Neuronal stem cell (in vitro differentiated cells): ENCODE data around the gene RGS12.
A peak's percentile ranks its signal among the peaks of the same experiment; 100 is the strongest.

ENCODE experiments used
- DNase-seq: peaks from one replicate; pipeline ENCODE4 v3.0.0-alpha.2; 2013; ENCODE audit warnings: low spot score
- H2AFZ ChIP-seq: one replicate; pipeline ENCODE4 v1.6.1; 2013; ENCODE audit warnings: mild to moderate bottlenecking, low read length, inconsistent platforms
- H2AK5ac ChIP-seq: 2 replicates; pipeline ENCODE4 v1.6.1; 2013; ENCODE audit warnings: low read depth, mild to moderate bottlenecking, inconsistent platforms, low read length, moderate library complexity, mixed read lengths
- H2BK120ac ChIP-seq: 2 replicates; pipeline ENCODE4 v1.6.1; 2013; ENCODE audit warnings: low read depth, mild to moderate bottlenecking, inconsistent platforms, low read length, moderate library complexity, mixed read lengths
- H2BK12ac ChIP-seq: one replicate; pipeline ENCODE4 v1.6.1; 2013; ENCODE audit warnings: low read length, inconsistent platforms
- H2BK15ac ChIP-seq: 2 replicates; pipeline ENCODE4 v1.6.1; 2013; ENCODE audit warnings: mild to moderate bottlenecking, low read length, inconsistent platforms, mixed read lengths
- H2BK5ac ChIP-seq: one replicate; pipeline ENCODE4 v1.6.1; 2013; ENCODE audit warnings: inconsistent platforms, mild to moderate bottlenecking, low read length, moderate library complexity
- H3K14ac ChIP-seq: one replicate; pipeline ENCODE4 v1.6.1; 2013; ENCODE audit warnings: low read length, inconsistent platforms
- H3K18ac ChIP-seq: 2 replicates; pipeline ENCODE4 v1.6.1; 2013; ENCODE audit warnings: low read length, inconsistent platforms
- H3K23ac ChIP-seq: 2 replicates; pipeline ENCODE4 v1.6.1; 2013; ENCODE audit warnings: low read depth, mild to moderate bottlenecking, mixed read lengths, low read length, inconsistent platforms; ENCODE audit not compliant: poor library complexity
- H3K27ac ChIP-seq: replicated peaks from 3 replicates; pipeline ENCODE4 v1.5.1; 2013; ENCODE audit warnings: low read length, inconsistent platforms
- H3K27me3 ChIP-seq, 3 experiments: 2 replicates each; pipeline ENCODE4 v1.6.1; 2013; ENCODE audit warnings: low read length in 3 of 3, mild to moderate bottlenecking in 2 of 3, inconsistent platforms in 1 of 3, low read depth in 1 of 3, mixed read lengths in 1 of 3, moderate library complexity in 1 of 3; ENCODE audit not compliant: control insufficient read depth in 3 of 3, insufficient read depth in 3 of 3
- H3K36me3 ChIP-seq, 2 donors: replicated peaks in 1 of 2; 2 replicates each; pipeline ENCODE4 v1.6.1; 2013; ENCODE audit warnings: low read length in 2 of 2; ENCODE audit not compliant: control insufficient read depth in 2 of 2, insufficient read depth in 2 of 2
- H3K4ac ChIP-seq: 2 replicates; pipeline ENCODE4 v1.6.1; 2013; ENCODE audit warnings: inconsistent platforms, mild to moderate bottlenecking, low read length, moderate library complexity
- H3K4me1 ChIP-seq, 2 donors: 1 replicate in 1 of 2; 2 replicates in 1 of 2; pipeline ENCODE4 v1.6.1; 2013; ENCODE audit warnings: low read length in 2 of 2, low read depth in 1 of 2; ENCODE audit not compliant: control insufficient read depth in 2 of 2, insufficient read depth in 1 of 2
- H3K4me2 ChIP-seq: one replicate; pipeline ENCODE4 v1.6.1; 2013; ENCODE audit warnings: mild to moderate bottlenecking, low read length, inconsistent platforms; ENCODE audit not compliant: insufficient read depth, poor library complexity, severe bottlenecking
- H3K4me3 ChIP-seq, 2 donors: 2 replicates each; pipeline ENCODE4 v1.5.1; 2013; ENCODE audit warnings: low read length in 2 of 2, mild to moderate bottlenecking in 2 of 2, inconsistent platforms in 1 of 2, moderate library complexity in 1 of 2
- H3K79me1 ChIP-seq: one replicate; pipeline ENCODE4 v1.6.1; 2013; ENCODE audit warnings: low read depth, mild to moderate bottlenecking, inconsistent platforms, low read length, moderate library complexity
- H3K9ac ChIP-seq: one replicate; pipeline ENCODE4 v1.6.1; 2013; ENCODE audit warnings: mild to moderate bottlenecking, low read depth, low read length, inconsistent platforms; ENCODE audit not compliant: poor library complexity
- H3K9me3 ChIP-seq, 2 donors: replicated peaks in 1 of 2; 2 replicates each; pipeline versions ENCODE3 to v1.6.1; 2013; ENCODE audit warnings: low read length in 2 of 2, mild to moderate bottlenecking in 2 of 2, inconsistent platforms in 1 of 2, low read depth in 1 of 2, mixed read lengths in 1 of 2, moderate library complexity in 1 of 2; ENCODE audit not compliant: control insufficient read depth in 2 of 2, insufficient read depth in 1 of 2
- H4K8ac ChIP-seq: one replicate; pipeline ENCODE4 v1.6.1; 2013; ENCODE audit warnings: low read depth, mild to moderate bottlenecking, inconsistent platforms, low read length, moderate library complexity
- H4K91ac ChIP-seq: one replicate; pipeline ENCODE4 v1.6.1; 2013; ENCODE audit warnings: low read length, low read depth, mild to moderate bottlenecking, inconsistent platforms; ENCODE audit not compliant: poor library complexity
- WGBS, 2 donors: extraction: QIAGEN DNeasy Blood & Tissue Kit; methylation state at CpG; one replicate each; pipeline ENCODE4 v1.1.7; 2013; ENCODE audit warnings: missing lambda C conversion rate in 2 of 2, mixed read lengths in 1 of 2; ENCODE audit not compliant: insufficient read length in 2 of 2, insufficient replicate concordance in 1 of 2; ENCODE audit errors: extremely low coverage in 2 of 2; 5-methylcytosine and 5-hydroxymethylcytosine counted together

The RGS12 gene

GRCh38 chr4:3284734-3285557 is 7.9 kb upstream of the RGS12 start:
- Histone ChIP-seq H3K36me3 (no peaks in the 10 kb centered on the region), H3K4me2 (no peak overlapping the region), H2AFZ (no peak overlapping the region), H2AK5ac (peak overlapping the region; percentile 78), H3K9ac (no peak overlapping the region), H3K4ac (no peak overlapping the region), H4K91ac (no peak overlapping the region), H3K79me1 (no peaks in the 10 kb centered on the region), H3K23ac (no peak overlapping the region), H3K18ac (peak overlapping the region; percentile 32), H2BK120ac (no peak overlapping the region), H2BK5ac (no peak overlapping the region), H3K14ac (no peak overlapping the region), H2BK12ac (no peak overlapping the region), H3K4me1 (peaks cover 3 to 4% of the 10 kb centered on the region in 2 donors), H3K4me3 (no peak overlapping the region), H3K9me3 (peaks cover 4 to 6% of the 10 kb centered on the region in 2 donors), H2BK15ac (peak overlapping the region; percentile 45), H4K8ac (no peak overlapping the region), H3K27me3 (peaks cover 0 to 3% (median 0%) of the 10 kb centered on the region in 3 experiments), H3K27ac (no peak overlapping the region)
- DNase-seq: no peak
- WGBS, 2 donors: no CpG with 5 or more reads among the region's 24 CpGs

- H2AFZ ChIP-seq: peak overlapping the region; percentile 36
- DNase-seq: no peak
- WGBS, 2 donors: no CpG with 5 or more reads among the region's 38 CpGs
Observed at GRCh38 chr4:3285558-3286334, 7.1 kb upstream of the RGS12 start.

DNA sequence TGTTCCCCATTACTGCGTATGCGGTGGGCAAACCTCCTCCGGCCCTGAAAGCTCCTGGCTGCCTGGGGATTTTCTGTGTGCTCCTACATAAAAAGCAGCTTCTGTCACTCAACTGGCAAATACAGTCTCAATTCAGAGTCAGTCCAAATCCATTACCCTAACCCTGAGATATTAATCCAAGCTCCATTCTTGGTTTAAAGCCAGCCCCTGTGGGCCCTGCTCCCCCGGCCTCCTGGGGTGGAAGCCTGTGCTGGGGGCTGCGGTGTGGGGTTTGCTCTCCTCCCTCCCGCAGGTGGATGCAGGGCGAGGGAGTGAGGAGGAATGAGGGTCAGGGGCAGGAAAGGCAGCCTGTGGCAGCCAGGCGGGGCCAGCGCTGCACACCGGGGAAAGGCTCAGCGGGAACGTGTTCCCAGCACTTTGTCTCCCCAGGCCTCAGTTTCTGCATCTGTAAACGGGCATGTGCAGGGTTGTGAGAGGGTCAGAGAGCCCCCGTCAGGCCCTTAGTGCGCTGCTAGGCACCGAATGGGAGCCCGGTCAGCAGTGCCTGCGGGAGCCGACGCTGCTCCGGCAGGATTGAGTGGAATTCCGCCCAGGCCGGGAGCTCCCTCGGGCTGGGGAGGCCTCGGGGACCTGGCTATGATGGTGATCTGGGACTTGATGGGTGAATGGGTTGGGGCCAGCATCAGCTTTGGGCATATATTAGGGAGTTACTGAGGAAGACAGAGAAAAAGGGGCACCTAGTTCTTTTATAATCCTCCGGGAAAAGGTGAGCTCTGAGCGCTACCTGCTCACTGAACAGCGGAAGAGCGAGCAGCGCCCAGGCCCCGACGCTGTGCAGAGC is 6.3 kb upstream of the RGS12 start:
- DNase-seq: no peak
- Histone ChIP-seq H3K79me1 (no peaks in the 10 kb centered on the region), H3K4me3 (no peak overlapping the region), H3K9ac (peak overlapping the region; percentile 45), H3K4ac (no peak overlapping the region), H2BK5ac (peak overlapping the region; percentile 4), H2BK15ac (no peak overlapping the region), H3K4me1 (peaks cover 5 to 6% of the 10 kb centered on the region in 2 donors), H3K23ac (peak overlapping the region; percentile 5), H4K8ac (no peak overlapping the region), H2AFZ (peak overlapping the region; percentile 36), H3K27ac (no peak overlapping the region), H3K4me2 (no peak overlapping the region), H3K36me3 (no peaks in the 10 kb centered on the region), H4K91ac (no peak overlapping the region), H2BK120ac (no peak overlapping the region), H3K9me3 (peaks cover 0 to 12% of the 10 kb centered on the region in 2 donors), H2BK12ac (no peak overlapping the region), H3K14ac (no peak overlapping the region), H3K18ac (no peak overlapping the region), H2AK5ac (peak overlapping the region; percentile 78), H3K27me3 (peaks cover 0 to 5% (median 3%) of the 10 kb centered on the region in 3 experiments)
- WGBS, 2 donors: no CpG with 5 or more reads among the region's 32 CpGs

More at GRCh38 chr4:3285558-3286334, 7.1 kb upstream of the RGS12 start:
- Histone ChIP-seq H2BK15ac (peak overlapping the region; percentile 40), H3K27ac (no peak overlapping the region), H2BK5ac (no peak overlapping the region), H3K4me1 (peaks cover 3 to 4% of the 10 kb centered on the region in 2 donors), H2BK12ac (no peak overlapping the region), H3K9me3 (peaks cover 0 to 11% of the 10 kb centered on the region in 2 donors), H4K8ac (no peak overlapping the region), H3K18ac (peak overlapping the region; percentile 91), H4K91ac (no peak overlapping the region), H3K4me3 (no peak overlapping the region), H3K4ac (no peak overlapping the region), H3K23ac (peak overlapping the region; percentile 70), H3K36me3 (no peaks in the 10 kb centered on the region), H3K79me1 (no peaks in the 10 kb centered on the region), H2BK120ac (no peak overlapping the region), H2AK5ac (peak overlapping the region; percentile 78), H3K14ac (no peak overlapping the region), H3K9ac (no peak overlapping the region), H3K27me3 (peaks cover 0 to 5% (median 3%) of the 10 kb centered on the region in 3 experiments), H3K4me2 (no peak overlapping the region)
